ENCODE data around the gene BEND7.

- TF ChIP-seq EP300 (IDR thresholded peaks at IDR 0.05) (no peak), CTCF (IDR thresholded peaks at IDR 0.05) (no peak), POLR2A (IDR thresholded peaks at IDR 0.05) (no peak), POLR2AphosphoS5 (IDR thresholded peaks at IDR 0.05) (no peak)
Measured at GRCh38 chr10:13420532-13421307, 108.1 kb downstream of the BEND7 start.
